Measurements from ENCODE around the gene TGIF2.

TGIF2 gene

DNA sequence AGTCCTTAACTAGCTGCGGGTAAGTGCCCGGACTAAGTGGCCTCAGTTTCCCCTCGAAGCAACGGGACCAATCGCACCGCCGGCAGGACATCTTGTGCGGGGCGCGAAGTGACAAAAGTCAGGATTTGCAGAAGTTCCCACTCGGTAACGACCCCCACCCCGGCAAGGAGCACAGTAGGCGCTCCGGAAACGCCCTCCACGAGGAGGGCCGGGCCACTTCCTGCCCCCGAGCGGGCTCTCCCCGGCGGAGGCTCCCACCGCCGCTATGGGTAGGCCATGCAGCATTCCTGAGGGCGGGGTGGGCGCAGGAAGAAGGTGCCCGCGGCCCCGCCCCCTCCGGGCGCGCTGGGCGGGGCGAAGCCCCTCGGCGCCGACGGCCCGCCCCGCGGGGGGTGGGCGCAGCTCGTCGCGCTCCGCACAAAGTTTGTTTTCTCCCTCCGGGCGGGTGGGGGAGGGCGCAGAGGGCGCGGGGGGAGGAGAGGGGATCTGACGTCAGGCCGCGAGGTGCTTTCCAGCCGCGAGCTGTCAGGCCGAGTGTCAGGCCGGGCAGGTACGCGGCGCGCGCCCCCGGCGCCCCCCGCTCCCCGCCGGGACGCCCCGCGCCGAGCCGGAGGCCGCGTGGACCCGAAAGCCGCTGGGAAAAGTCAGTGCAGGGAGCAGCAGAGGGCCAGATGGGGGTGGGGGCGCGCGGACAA lies at the start of gene TGIF2:
Gene TGIF2, plus strand, starts transcription at position 495 of the 695 bp plus-strand sequence. CDS start 5,178 bp downstream, outside the sequence.
- no peak for TF ChIP-seq TARDBP (IDR thresholded peaks at IDR 0.05)
- peak; percentile 8; the same call in 1 of the 2 replicates for TF ChIP-seq LEF1 (IDR thresholded peaks at IDR 0.05; ENCODE audit: borderline replicate concordance)
- TF ChIP-seq NFRKB (IDR thresholded peaks at IDR 0.05): no peak
- no peak for TF ChIP-seq FOXA1 (IDR thresholded peaks at IDR 0.05)
- no peak for TF ChIP-seq SUZ12 (IDR thresholded peaks at IDR 0.05)
- no peak for TF ChIP-seq FOXK2 (IDR thresholded peaks at IDR 0.05)
- TF ChIP-seq, protein P1, sequence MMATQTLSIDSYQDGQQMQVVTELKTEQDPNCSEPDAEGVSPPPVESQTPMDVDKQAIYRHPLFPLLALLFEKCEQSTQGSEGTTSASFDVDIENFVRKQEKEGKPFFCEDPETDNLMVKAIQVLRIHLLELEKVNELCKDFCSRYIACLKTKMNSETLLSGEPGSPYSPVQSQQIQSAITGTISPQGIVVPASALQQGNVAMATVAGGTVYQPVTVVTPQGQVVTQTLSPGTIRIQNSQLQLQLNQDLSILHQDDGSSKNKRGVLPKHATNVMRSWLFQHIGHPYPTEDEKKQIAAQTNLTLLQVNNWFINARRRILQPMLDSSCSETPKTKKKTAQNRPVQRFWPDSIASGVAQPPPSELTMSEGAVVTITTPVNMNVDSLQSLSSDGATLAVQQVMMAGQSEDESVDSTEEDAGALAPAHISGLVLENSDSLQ (IDR thresholded peaks at IDR 0.05): no peak
- peak; percentile 77 for TF ChIP-seq L3MBTL2 (conservative IDR thresholded peaks at IDR 0.05)
- 0 out of 2 replicates have a peak, but pooled peaks have one; percentile 13 for TF ChIP-seq ARNT (IDR thresholded peaks at IDR 0.05)
- no peak for TF ChIP-seq BHLHE40 (IDR thresholded peaks at IDR 0.05; ENCODE audit: borderline replicate concordance)
- no peak for TF ChIP-seq SP1 (IDR thresholded peaks at IDR 0.05)
- TF ChIP-seq FOXM1 (IDR thresholded peaks at IDR 0.05; ENCODE audit: borderline replicate concordance): no peak
- no peak for TF ChIP-seq HDGF (IDR thresholded peaks at IDR 0.05; ENCODE audit: borderline replicate concordance)
- TF ChIP-seq ELF4 (IDR thresholded peaks at IDR 0.05): no peak; the same call in 1 of the 2 replicates
- no peak for TF ChIP-seq CTBP1 (IDR thresholded peaks at IDR 0.05; ENCODE audit: borderline replicate concordance)
- no peak for TF ChIP-seq ZNF384 (IDR thresholded peaks at IDR 0.05)
- POLR2A ChIA-PET: interaction anchor here (0.6 to 4.0 kb wide), 6 partner anchors 12 to 157 kb away, joined by 3 to 29 read pairs (median 4); partner anchors contain the start of gene RAB5IF
- CTCF ChIA-PET: no interaction called here
- peak; percentile 97 for DNase-seq (ENCODE audit: extremely low spot score)

DNA sequence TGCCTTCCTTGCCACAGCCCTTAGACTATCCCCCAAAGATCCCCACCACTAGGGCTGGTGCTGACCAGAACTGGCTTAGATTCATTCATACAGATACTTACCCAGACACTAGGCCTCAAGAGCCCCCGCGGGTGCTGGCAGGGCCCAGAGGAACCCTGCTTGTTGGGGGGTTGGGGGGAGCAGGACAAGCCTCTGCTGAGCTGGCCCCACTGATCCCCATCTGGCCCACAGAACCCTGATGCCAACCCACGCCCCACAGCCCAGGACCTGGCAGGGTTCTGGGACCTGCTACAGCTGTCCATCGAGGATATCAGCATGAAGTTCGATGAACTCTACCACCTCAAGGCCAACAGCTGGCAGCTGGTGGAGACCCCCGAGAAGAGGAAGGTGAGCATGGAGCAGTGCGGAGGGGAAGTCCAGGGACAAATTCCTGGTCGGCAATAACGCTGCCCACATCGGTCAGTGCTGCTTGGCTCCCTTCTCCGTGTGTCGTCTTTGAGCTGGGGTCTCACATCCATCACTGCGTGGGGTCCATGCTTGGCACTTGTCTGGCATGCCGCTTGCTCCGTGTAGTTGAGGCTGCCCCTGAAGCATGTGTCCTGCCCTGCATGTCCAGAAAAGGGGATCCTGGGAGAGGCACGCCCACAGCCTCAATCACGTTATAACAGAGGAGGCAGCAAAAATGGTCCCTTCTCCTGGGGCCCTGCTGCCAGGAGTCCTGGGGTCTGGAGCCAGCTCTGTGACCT lies 47.6 kb upstream of the TGIF2 start:
- ChIA-PET CTCF (no interaction called here), POLR2A (no interaction called here)
- no peak for TF ChIP-seq TARDBP (IDR thresholded peaks at IDR 0.05)
- no peak for TF ChIP-seq LEF1 (IDR thresholded peaks at IDR 0.05; ENCODE audit: borderline replicate concordance)
- TF ChIP-seq ELF4 (IDR thresholded peaks at IDR 0.05): no peak
- TF ChIP-seq NFRKB (IDR thresholded peaks at IDR 0.05): no peak
- TF ChIP-seq FOXM1 (IDR thresholded peaks at IDR 0.05; ENCODE audit: borderline replicate concordance): no peak
- no peak for TF ChIP-seq FOXA1 (IDR thresholded peaks at IDR 0.05)
- no peak for TF ChIP-seq L3MBTL2 (conservative IDR thresholded peaks at IDR 0.05)
- TF ChIP-seq FOXK2 (IDR thresholded peaks at IDR 0.05): no peak
- TF ChIP-seq CTBP1 (IDR thresholded peaks at IDR 0.05; ENCODE audit: borderline replicate concordance): no peak
- TF ChIP-seq SP1 (IDR thresholded peaks at IDR 0.05): no peak
- TF ChIP-seq HDGF (IDR thresholded peaks at IDR 0.05; ENCODE audit: borderline replicate concordance): no peak
- no peak for TF ChIP-seq ZNF384 (IDR thresholded peaks at IDR 0.05)
- no peak for TF ChIP-seq SUZ12 (IDR thresholded peaks at IDR 0.05)
- TF ChIP-seq, protein P1 (IDR thresholded peaks at IDR 0.05): no peak
- no peak for DNase-seq (ENCODE audit: extremely low spot score)

DNA sequence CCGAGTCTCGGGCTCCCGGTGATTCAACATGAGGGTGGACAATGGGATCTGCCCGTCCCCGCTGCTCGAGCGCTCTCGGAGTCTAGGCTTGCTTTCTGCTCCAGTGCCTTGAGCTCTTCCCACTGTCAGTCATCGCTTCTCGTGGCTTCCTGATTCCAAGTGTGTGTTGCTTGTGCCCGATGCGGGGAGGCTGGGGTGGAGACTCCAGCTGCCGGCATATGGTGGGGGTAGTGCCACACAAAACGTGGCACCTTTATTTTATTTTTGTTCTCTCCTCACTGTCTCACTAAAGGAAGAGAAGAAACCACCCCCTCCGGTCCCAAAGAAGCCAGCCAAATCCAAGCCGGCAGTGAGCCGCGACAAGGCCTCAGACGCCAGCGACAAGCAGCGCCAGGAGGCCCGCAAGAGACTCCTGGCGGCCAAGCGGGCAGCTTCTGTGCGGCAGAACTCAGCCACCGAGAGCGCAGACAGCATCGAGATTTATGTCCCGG lies 46.8 kb upstream of the TGIF2 start:
- no peak for TF ChIP-seq FOXK2 (IDR thresholded peaks at IDR 0.05)
- no peak for TF ChIP-seq BHLHE40 (IDR thresholded peaks at IDR 0.05; ENCODE audit: borderline replicate concordance)
- no peak for TF ChIP-seq ELF4 (IDR thresholded peaks at IDR 0.05)
- TF ChIP-seq FOXM1 (IDR thresholded peaks at IDR 0.05; ENCODE audit: borderline replicate concordance): no peak
- ChIA-PET CTCF (no interaction called here), POLR2A (no interaction called here)
- DNase-seq (ENCODE audit: extremely low spot score): no peak

DNA sequence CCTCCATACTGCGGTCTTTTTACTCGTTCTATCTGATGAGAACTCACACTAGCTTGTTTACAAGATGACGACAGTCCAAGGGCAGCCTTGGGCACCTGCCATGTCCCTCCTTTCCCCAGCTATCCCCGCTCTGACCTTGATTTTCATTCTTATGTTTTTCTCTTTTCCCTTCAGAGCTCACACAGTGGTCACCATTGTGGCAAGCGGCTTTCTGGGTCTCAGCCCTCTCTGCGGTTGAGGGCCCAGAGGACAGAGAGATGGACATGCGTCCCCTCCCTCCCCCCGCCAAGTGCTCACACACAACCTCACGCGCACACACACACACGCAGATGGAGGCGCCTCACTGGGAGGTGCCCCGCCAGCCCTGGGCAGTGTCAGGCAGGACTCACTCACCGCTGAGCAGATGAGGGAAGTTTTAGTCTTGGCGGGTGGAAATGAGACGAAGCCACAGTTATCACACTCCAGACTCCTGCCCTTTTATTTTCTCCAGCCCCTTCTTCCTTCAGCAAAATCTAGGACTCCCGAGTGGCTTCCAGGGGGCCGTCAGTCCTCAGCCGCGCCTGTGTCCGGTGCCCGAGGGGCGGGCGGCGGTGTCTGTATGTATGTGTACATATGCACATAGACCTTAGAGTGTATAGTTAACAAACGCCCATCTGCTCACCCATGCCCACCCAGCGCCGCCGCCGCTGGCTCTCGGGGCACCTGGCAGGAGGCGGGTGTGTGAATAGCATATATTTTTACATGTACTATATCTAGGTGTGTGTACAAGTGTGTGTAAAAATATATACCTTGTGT lies 45.9 kb upstream of the TGIF2 start:
- ChIA-PET CTCF (no interaction called here), POLR2A (no interaction called here)
- no peak for DNase-seq (ENCODE audit: extremely low spot score)
- TF ChIP-seq HDGF (IDR thresholded peaks at IDR 0.05; ENCODE audit: borderline replicate concordance): no peak
- no peak for TF ChIP-seq FOXA1 (IDR thresholded peaks at IDR 0.05)
- no peak for TF ChIP-seq LEF1 (IDR thresholded peaks at IDR 0.05; ENCODE audit: borderline replicate concordance)
- TF ChIP-seq ZNF384 (IDR thresholded peaks at IDR 0.05): no peak
- TF ChIP-seq ELF4 (IDR thresholded peaks at IDR 0.05): no peak
- no peak for TF ChIP-seq FOXM1 (IDR thresholded peaks at IDR 0.05; ENCODE audit: borderline replicate concordance)
- no peak for TF ChIP-seq FOXK2 (IDR thresholded peaks at IDR 0.05)
- no peak for TF ChIP-seq ARNT (IDR thresholded peaks at IDR 0.05)
- no peak for TF ChIP-seq SP1 (IDR thresholded peaks at IDR 0.05)
- TF ChIP-seq BHLHE40 (IDR thresholded peaks at IDR 0.05; ENCODE audit: borderline replicate concordance): no peak
- no peak for TF ChIP-seq CTBP1 (IDR thresholded peaks at IDR 0.05; ENCODE audit: borderline replicate concordance)
- TF ChIP-seq, protein P1 (IDR thresholded peaks at IDR 0.05): no peak
- TF ChIP-seq TARDBP (IDR thresholded peaks at IDR 0.05): no peak
- TF ChIP-seq SUZ12 (IDR thresholded peaks at IDR 0.05): no peak
- TF ChIP-seq L3MBTL2 (conservative IDR thresholded peaks at IDR 0.05): no peak
- TF ChIP-seq NFRKB (IDR thresholded peaks at IDR 0.05): no peak

All from HEK293T (cell line).